ENCODE results near the gene BAD. TPM values are rescaled to one million over a fixed set of nuclear protein-coding genes. Genes with fewer than 3 reads are reported as not detected.
A peak's percentile ranks its signal among the peaks of the same experiment; 100 is the strongest.

The BAD gene
- total RNA-seq, 1 donor from 2014 or later: 26.6 TPM

DNA sequence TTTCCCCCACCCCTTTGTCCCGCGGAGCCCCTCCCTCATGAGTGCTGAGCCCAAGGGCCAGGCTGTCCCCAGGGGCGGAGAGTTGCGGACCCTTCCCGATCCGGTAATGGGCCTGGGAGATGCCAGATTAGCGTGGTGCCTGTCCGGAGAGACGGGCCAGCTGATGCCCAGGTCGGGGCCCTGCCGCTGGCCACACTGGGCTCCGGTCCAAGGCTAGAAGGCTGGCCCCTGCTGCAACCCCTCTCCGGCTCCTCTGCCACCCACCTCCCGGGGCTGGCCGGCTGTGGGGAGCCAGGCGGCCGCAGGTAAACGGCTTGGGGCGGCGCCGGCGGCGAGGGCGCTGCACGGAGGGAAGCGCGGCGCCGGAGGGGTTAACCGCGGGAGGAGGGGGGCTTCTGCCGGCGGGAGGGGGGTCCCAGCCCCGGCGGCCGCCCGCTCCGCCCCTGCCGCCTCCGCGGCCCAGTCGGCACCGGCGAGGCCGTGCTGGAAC is 6.8 kb upstream of the BAD start, which contains the start of gene KCNK4:
Gene KCNK4 (plus strand): TSS at position 41 of the 490 bp plus-strand sequence. CDS start 1,717 bp downstream, outside the sequence.
- no peak for DNase-seq
- no peaks in the 10 kb centered on the region for H3K36me3 Mint-ChIP-seq (ENCODE audit: low read depth)
- ChIA-PET POLR2A (no interaction called here), CTCF (interaction anchor here (0.9 kb wide), 1 partner anchor 12 kb away, joined by 3 read pairs; no protein-coding TSS in a partner anchor)
- H3K4me3 Mint-ChIP-seq: peak within 1 kb of the TSS; percentile 41
- TF ChIP-seq, protein P1, sequence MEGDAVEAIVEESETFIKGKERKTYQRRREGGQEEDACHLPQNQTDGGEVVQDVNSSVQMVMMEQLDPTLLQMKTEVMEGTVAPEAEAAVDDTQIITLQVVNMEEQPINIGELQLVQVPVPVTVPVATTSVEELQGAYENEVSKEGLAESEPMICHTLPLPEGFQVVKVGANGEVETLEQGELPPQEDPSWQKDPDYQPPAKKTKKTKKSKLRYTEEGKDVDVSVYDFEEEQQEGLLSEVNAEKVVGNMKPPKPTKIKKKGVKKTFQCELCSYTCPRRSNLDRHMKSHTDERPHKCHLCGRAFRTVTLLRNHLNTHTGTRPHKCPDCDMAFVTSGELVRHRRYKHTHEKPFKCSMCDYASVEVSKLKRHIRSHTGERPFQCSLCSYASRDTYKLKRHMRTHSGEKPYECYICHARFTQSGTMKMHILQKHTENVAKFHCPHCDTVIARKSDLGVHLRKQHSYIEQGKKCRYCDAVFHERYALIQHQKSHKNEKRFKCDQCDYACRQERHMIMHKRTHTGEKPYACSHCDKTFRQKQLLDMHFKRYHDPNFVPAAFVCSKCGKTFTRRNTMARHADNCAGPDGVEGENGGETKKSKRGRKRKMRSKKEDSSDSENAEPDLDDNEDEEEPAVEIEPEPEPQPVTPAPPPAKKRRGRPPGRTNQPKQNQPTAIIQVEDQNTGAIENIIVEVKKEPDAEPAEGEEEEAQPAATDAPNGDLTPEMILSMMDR (IDR thresholded peaks at IDR 0.05): no peak
- intact Hi-C loops (cut with micrococcal nuclease): no loop called here
- no peak for ATAC-seq (ENCODE audit: low read depth)
- no peak within 1 kb of the TSS for H3K27ac Mint-ChIP-seq
- peaks cover 12% of the 10 kb centered on the region for H3K4me1 Mint-ChIP-seq
- H3K9me3 Mint-ChIP-seq: no peaks in the 10 kb centered on the region
- peaks cover 36% of the 10 kb centered on the region for H3K27me3 Mint-ChIP-seq

DNA sequence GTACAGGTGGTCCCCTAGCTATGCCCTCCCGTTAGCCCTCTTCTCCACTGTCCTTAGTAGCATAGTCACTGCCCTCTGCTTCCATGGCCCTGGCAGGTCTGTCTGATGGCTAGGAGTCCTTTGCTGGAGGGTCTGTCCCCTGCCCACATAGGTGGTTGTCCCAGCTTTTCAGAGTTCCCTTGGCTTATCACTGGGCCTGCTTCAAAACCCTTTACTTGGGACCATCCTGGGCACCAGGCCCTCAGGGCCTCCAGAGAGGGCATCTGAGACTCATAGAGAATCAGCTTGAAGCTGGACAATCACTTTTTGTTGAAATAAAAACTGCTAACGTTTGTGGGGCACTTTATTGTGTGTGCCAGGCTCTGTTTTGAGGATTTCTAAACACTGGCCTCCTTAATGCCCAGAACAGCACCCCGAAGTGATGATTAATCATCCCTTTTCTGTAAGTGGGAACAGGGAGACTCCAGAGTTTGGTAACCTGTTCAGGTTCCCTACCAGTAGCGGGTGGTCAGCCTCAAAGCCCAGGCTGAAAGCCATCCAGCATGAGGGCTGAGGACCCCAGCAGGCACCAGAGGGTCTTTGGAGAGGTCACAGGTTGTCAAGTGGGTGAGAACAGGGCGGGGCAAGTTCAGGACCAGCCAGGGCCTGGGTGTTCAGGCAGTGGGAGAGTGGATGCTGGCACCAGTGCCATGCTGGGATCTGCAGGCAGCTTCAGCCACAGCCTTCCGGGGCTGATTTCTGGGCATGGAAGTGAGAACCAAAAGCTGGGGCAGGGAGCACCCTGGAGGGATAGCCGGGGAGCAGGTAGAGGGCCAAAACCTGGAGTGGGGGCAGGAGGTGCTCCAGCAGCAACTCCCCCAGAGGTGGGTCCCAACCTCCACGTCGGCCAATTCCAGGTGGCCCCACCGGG is 6.1 kb upstream of the BAD start:
- no peaks in the 10 kb centered on the region for H3K9me3 Mint-ChIP-seq
- no peaks in the 10 kb centered on the region for H3K36me3 Mint-ChIP-seq (ENCODE audit: low read depth)
- CTCF ChIA-PET: interaction anchor here (0.9 to 1.0 kb wide), 2 partner anchors 10 to 12 kb away, joined by 3 read pairs; partner anchors contain the start of gene CATSPERZ
- POLR2A ChIA-PET: interaction anchor here (1.2 kb wide), 1 partner anchor 18 kb away, joined by 3 read pairs; no protein-coding TSS in a partner anchor
- no peak for ATAC-seq (ENCODE audit: low read depth)
- TF ChIP-seq, protein P1 (IDR thresholded peaks at IDR 0.05): no peak
- H3K4me1 Mint-ChIP-seq: peaks cover 15% of the 10 kb centered on the region
- peaks cover 30% of the 10 kb centered on the region for H3K27me3 Mint-ChIP-seq
- DNase-seq: no peak
- H3K27ac Mint-ChIP-seq: no peak overlapping the region
- intact Hi-C loops (cut with micrococcal nuclease): no loop called here
- H3K4me3 Mint-ChIP-seq: peak overlapping the region; percentile 41

DNA sequence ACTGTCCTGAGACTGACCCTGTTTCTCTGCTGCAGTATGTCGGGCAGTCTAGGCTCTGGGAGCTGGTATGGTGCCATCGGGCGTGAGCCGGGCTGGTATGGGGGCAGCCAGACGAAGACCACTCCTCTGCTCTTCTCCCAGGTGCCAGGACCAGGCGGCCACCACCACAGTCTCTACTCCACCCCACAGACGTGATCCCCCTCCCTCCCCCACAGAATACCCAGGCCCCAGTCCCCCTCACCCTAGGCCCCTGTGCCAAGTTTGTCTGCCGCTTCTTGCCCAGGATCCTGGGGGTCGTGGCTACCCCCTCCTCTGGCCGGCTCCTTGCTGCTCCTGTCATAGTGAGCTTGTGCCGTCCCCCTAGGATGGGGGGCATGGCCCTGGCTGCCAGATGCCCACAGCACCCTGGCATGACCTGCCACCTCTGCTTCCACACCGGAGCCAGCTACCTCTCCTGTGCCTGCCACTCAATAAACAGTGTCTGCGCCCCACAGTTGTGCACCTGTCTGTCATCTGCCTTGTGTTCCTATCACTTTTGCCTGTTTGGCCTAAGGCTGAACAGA is 4.6 kb upstream of the BAD start:
- ChIA-PET CTCF (interaction anchor here (0.9 kb wide), 1 partner anchor 18 kb away, joined by 4 read pairs; no protein-coding TSS in a partner anchor), POLR2A (interaction anchor here (0.6 to 1.2 kb wide), 3 partner anchors 16 to 85 kb away, joined by 3 to 15 read pairs (median 4); no protein-coding TSS in a partner anchor)
- H3K27ac Mint-ChIP-seq: no peak overlapping the region
- ATAC-seq (ENCODE audit: low read depth) (no peak), DNase-seq (no peak)
- H3K9me3 Mint-ChIP-seq: no peaks in the 10 kb centered on the region
- H3K4me3 Mint-ChIP-seq: no peak overlapping the region
- H3K27me3 Mint-ChIP-seq: peaks cover 20% of the 10 kb centered on the region
- intact Hi-C loops (cut with micrococcal nuclease): no loop called here
- H3K36me3 Mint-ChIP-seq (ENCODE audit: low read depth): no peaks in the 10 kb centered on the region
- peaks cover 15% of the 10 kb centered on the region for H3K4me1 Mint-ChIP-seq
- TF ChIP-seq, protein P1 (IDR thresholded peaks at IDR 0.05): no peak

DNA sequence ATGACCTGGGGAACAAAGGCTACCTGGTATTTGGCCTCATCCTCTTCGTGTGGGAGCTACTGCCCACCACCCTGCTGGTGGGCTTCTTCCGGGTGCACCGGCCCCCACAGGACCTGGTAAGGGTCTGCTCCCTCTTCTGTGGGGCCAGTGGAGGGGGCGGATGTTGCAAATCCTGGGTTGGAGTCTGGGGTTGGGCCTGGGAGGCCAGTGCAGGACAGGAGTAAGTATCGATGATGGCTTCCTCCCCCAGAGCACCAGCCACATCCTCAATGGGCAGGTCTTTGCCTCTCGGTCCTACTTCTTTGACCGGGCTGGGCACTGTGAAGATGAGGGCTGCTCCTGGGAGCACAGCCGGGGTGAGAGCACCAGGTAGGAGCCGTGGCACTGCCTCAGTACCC is 3.9 kb upstream of the BAD start:
- no peak overlapping the region for H3K27ac Mint-ChIP-seq
- ChIA-PET CTCF (interaction anchor here (0.9 to 1.2 kb wide), 2 partner anchors 17 to 83 kb away, joined by 4 to 5 read pairs; no protein-coding TSS in a partner anchor), POLR2A (interaction anchor here (0.6 kb wide), 2 partner anchors 43 to 70 kb away, joined by 4 to 8 read pairs; no protein-coding TSS in a partner anchor)
- TF ChIP-seq, protein P1 (IDR thresholded peaks at IDR 0.05): no peak
- H3K36me3 Mint-ChIP-seq (ENCODE audit: low read depth): no peaks in the 10 kb centered on the region
- no peak overlapping the region for H3K4me3 Mint-ChIP-seq
- ATAC-seq (ENCODE audit: low read depth) (no peak), DNase-seq (no peak)
- intact Hi-C loops (cut with micrococcal nuclease): no loop called here
- H3K4me1 Mint-ChIP-seq: peaks cover 20% of the 10 kb centered on the region
- peaks cover 15% of the 10 kb centered on the region for H3K27me3 Mint-ChIP-seq
- H3K9me3 Mint-ChIP-seq: no peaks in the 10 kb centered on the region

Data from activated B cell treated with CpG ODN at 0.5 μM for 24 hours (primary cell).